Measurements from ENCODE around the gene NCOA1. TPM values are rescaled to one million over a fixed set of nuclear protein-coding genes. Genes with fewer than 3 reads are reported as not detected.

The NCOA1 gene
- total RNA-seq, 1 donor from 2014 or later = 3.4 TPM

DNA sequence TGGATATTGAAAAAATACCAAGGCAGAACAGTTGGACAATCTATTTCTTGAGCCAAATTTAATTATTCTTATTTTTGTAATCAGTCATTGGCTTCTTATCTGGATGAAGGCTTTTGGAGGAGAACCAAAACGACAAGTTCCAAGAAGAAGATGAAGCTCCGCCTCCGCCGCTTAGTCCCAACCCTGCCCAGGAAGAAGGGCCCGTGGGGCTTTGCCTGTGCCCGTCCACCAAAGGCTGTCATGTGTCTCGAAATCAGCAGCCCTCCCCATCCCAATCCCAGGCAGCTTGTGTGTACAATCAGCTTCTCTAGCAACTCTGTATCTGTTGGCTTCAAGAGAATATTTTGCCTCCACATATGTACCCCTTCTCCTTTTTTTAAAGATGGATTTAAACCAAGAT is 277.5 kb downstream of the NCOA1 start:
- FAIRE-seq (no peak), DNase-seq (ENCODE audit: low read depth) (no peak)
- H3K4me3 ChIP-seq (ENCODE audit: low read depth, low read length) = no peak overlapping the region
- H3K27me3 ChIP-seq (ENCODE audit: control insufficient read depth, insufficient read depth, low read length) = no peaks in the 10 kb centered on the region
- TF ChIP-seq, protein P1, sequence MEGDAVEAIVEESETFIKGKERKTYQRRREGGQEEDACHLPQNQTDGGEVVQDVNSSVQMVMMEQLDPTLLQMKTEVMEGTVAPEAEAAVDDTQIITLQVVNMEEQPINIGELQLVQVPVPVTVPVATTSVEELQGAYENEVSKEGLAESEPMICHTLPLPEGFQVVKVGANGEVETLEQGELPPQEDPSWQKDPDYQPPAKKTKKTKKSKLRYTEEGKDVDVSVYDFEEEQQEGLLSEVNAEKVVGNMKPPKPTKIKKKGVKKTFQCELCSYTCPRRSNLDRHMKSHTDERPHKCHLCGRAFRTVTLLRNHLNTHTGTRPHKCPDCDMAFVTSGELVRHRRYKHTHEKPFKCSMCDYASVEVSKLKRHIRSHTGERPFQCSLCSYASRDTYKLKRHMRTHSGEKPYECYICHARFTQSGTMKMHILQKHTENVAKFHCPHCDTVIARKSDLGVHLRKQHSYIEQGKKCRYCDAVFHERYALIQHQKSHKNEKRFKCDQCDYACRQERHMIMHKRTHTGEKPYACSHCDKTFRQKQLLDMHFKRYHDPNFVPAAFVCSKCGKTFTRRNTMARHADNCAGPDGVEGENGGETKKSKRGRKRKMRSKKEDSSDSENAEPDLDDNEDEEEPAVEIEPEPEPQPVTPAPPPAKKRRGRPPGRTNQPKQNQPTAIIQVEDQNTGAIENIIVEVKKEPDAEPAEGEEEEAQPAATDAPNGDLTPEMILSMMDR (IDR thresholded peaks at IDR 0.05; ENCODE audit: insufficient read depth, low read length, severe bottlenecking) = no peak
- no peaks in the 10 kb centered on the region for H3K36me3 ChIP-seq (ENCODE audit: control insufficient read depth, insufficient read depth, low read length)

GRCh38 chr2:24771061-24771460 is 280.0 kb downstream of the NCOA1 start:
- no peaks in the 10 kb centered on the region for H3K27me3 ChIP-seq (ENCODE audit: control insufficient read depth, insufficient read depth, low read length)
- H3K36me3 ChIP-seq (ENCODE audit: control insufficient read depth, insufficient read depth, low read length) = no peaks in the 10 kb centered on the region
- no peak for FAIRE-seq
- H3K4me3 ChIP-seq (ENCODE audit: low read depth, low read length) = no peak overlapping the region
- TF ChIP-seq, protein P1 (IDR thresholded peaks at IDR 0.05; ENCODE audit: insufficient read depth, low read length, severe bottlenecking) = no peak
- DNase-seq (ENCODE audit: low read depth) = no peak

DNA sequence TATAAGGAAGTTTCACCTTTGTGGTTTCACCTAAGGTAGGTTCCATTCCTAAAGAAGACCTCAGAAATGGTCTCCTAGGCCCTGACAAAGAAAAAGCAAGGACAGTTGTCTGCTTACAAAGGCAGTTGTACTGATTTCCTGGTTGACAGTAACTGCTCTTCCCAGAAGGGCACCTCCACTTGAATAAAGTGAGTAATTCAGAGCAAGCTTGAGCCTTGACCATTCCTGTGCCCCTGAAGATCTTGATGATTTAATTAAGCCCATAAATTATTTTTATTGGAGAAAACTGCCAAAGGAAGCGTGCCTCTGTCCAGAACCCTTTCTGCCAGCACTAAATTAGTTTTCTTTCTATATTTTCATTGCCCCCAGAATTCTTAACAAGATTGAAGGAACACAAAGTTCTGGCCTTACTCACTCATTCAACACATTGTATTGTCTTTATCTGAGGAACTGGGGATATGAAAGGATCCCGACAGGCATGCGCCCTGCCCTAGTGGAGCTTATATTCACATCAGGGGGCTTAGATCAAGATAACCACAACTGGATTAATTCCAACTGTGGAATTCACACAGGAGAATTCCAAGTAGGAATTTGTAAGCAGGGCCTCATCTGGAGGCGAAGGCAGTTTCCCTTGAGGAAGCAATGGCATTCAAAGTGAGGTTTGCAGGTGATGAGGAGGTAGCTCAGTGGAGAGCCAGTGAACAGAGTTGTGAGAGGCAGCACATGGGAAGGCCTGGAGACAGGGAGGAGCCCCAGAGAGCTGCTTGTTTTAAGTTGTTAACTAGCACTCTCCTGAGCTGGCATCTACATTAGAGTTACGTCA is 280.9 kb downstream of the NCOA1 start:
- Histone ChIP-seq H3K36me3 (ENCODE audit: control insufficient read depth, insufficient read depth, low read length) (no peaks in the 10 kb centered on the region), H3K27me3 (ENCODE audit: control insufficient read depth, insufficient read depth, low read length) (no peaks in the 10 kb centered on the region), H3K4me3 (ENCODE audit: low read depth, low read length) (no peak overlapping the region)
- TF ChIP-seq, protein P1 (IDR thresholded peaks at IDR 0.05; ENCODE audit: insufficient read depth, low read length, severe bottlenecking) = no peak
- DNase-seq (ENCODE audit: low read depth) (no peak), FAIRE-seq (peak; percentile 81)

GRCh38 chr2:24774373-24774772 is 283.3 kb downstream of the NCOA1 start:
- no peaks in the 10 kb centered on the region for H3K36me3 ChIP-seq (ENCODE audit: control insufficient read depth, insufficient read depth, low read length)
- TF ChIP-seq, protein P1 (IDR thresholded peaks at IDR 0.05; ENCODE audit: insufficient read depth, low read length, severe bottlenecking) = no peak
- no peak overlapping the region for H3K4me3 ChIP-seq (ENCODE audit: low read depth, low read length)
- DNase-seq (ENCODE audit: low read depth) = no peak
- FAIRE-seq = no peak
- no peaks in the 10 kb centered on the region for H3K27me3 ChIP-seq (ENCODE audit: control insufficient read depth, insufficient read depth, low read length)

DNA sequence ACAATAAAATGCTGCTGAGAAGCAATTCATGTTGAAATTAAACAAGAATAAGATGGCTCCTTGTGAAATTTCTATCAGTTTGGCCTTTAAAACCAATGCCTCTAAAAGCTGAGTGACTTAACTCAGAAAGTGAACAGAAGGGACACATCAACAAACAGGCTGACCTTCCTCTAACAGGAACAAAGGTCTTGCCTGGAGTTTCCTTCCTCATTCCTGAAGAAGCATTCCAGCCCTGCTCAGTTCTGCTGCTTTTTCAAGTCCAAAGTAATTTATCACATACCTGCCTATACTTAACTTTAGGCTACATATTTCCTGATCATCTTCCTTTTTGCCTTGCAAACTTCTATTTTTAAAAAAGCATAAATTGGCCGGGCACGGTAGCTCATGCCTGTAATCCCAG is 288.1 kb downstream of the NCOA1 start:
- no peaks in the 10 kb centered on the region for H3K36me3 ChIP-seq (ENCODE audit: control insufficient read depth, insufficient read depth, low read length)
- no peaks in the 10 kb centered on the region for H3K27me3 ChIP-seq (ENCODE audit: control insufficient read depth, insufficient read depth, low read length)
- no peak for FAIRE-seq
- no peak overlapping the region for H3K4me3 ChIP-seq (ENCODE audit: low read depth, low read length)
- TF ChIP-seq, protein P1 (IDR thresholded peaks at IDR 0.05; ENCODE audit: insufficient read depth, low read length, severe bottlenecking) = no peak
- DNase-seq (ENCODE audit: low read depth) = no peak

DNA sequence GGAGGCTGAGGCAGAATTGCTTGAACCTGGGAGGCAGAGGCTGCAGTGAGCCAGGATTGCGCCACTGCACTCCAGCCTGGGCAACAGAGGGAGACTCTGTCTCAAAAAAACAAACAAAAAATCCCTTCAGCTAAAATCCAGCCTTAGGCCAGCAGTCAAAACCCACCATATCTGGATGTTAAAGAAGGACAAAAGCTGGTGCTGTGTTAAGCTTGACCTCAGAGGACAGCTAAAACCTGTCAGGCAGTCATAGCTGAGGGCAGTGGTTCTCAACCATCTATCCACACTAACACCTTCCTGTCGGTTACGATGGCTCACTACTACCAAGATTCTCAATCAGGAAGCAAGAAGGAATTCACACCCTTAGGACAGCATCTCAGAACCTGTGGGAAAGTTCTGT is 292.6 kb downstream of the NCOA1 start:
- no peak overlapping the region for H3K4me3 ChIP-seq (ENCODE audit: low read depth, low read length)
- TF ChIP-seq, protein P1 (IDR thresholded peaks at IDR 0.05; ENCODE audit: insufficient read depth, low read length, severe bottlenecking) = no peak
- no peak for DNase-seq (ENCODE audit: low read depth)
- no peaks in the 10 kb centered on the region for H3K27me3 ChIP-seq (ENCODE audit: control insufficient read depth, insufficient read depth, low read length)
- no peak for FAIRE-seq
- no peaks in the 10 kb centered on the region for H3K36me3 ChIP-seq (ENCODE audit: control insufficient read depth, insufficient read depth, low read length)

Measured in bronchial epithelial cell (primary cell).